GM23338 (cell line): ENCODE results near the gene ZSCAN30. TPM values are rescaled to one million over a fixed set of nuclear protein-coding genes. Genes with fewer than 3 reads are reported as not detected.

ENCODE experiments used
- ATAC-seq: fragments of 200-7000 bp; cut with Tn5 transposase; 3 replicates; pipeline ENCODE4 v1.9.1; 2020
- DNase-seq: peaks from one replicate; pipeline ENCODE4 v3.0.0-alpha.2; 2015; ENCODE audit warnings: low spot score
- H2AFZ ChIP-seq: fragments of 200-600 bp; sonication (generic); 2 replicates; pipeline ENCODE4 v1.8.0; 2016; ENCODE audit warnings: antibody characterized with exemption, mild to moderate bottlenecking, moderate library complexity
- H3F3A ChIP-seq: fragments of 200-600 bp; sonication (generic); replicated peaks from 2 replicates; pipeline ENCODE4 v1.8.0; 2017; ENCODE audit warnings: antibody characterized with exemption, mixed run types, low read depth
- H3K27ac ChIP-seq: fragments of 200-600 bp; sonication (generic); 2 replicates; pipeline ENCODE4 v1.6.1; 2016; ENCODE audit warnings: low read depth
- H3K27me3 ChIP-seq: fragments of 200-600 bp; sonication (generic); 2 replicates; pipeline ENCODE4 v1.8.0; 2016; ENCODE audit warnings: mild to moderate bottlenecking, mixed run types, moderate library complexity; ENCODE audit not compliant: insufficient read depth
- H3K36me3 ChIP-seq: fragments of 200-600 bp; sonication (generic); 2 replicates; pipeline ENCODE4 v1.8.0; 2016; ENCODE audit warnings: mild to moderate bottlenecking; ENCODE audit not compliant: insufficient read depth
- H3K4me1 ChIP-seq: fragments of 200-600 bp; sonication (generic); 2 replicates; pipeline ENCODE4 v1.8.0; 2016; ENCODE audit warnings: mild to moderate bottlenecking, moderate library complexity; ENCODE audit not compliant: insufficient read depth
- H3K4me2 ChIP-seq: fragments of 200-600 bp; sonication (generic); 2 replicates; pipeline ENCODE4 v1.7.1; 2017; ENCODE audit warnings: mixed run types
- H3K4me3 ChIP-seq: fragments of 200-600 bp; sonication (generic); 2 replicates; pipeline ENCODE4 v1.6.1; 2016; ENCODE audit warnings: mixed run types
- H3K79me2 ChIP-seq: fragments of 200-600 bp; sonication (generic); replicated peaks from 2 replicates; pipeline ENCODE4 v1.8.0; 2017; ENCODE audit warnings: mild to moderate bottlenecking; ENCODE audit not compliant: insufficient read depth
- H3K9me2 ChIP-seq: fragments of 200-600 bp; sonication (generic); 2 replicates; pipeline ENCODE4 v1.8.0; 2017; ENCODE audit not compliant: insufficient read depth
- H4K20me1 ChIP-seq: fragments of 200-600 bp; sonication (generic); replicated peaks from 2 replicates; pipeline ENCODE4 v1.8.0; 2017; ENCODE audit warnings: mild to moderate bottlenecking; ENCODE audit not compliant: insufficient read depth
- H3K27ac Mint-ChIP-seq: 2 replicates; pipeline ENCODE4 v1.8.0; 2020; ENCODE audit warnings: inconsistent platforms, mild to moderate bottlenecking, moderate library complexity, mixed read lengths
- H3K27me3 Mint-ChIP-seq: 3 replicates; pipeline ENCODE4 v1.8.0; 2022; ENCODE audit warnings: low read depth, mild to moderate bottlenecking, moderate library complexity, mixed read lengths, inconsistent platforms; ENCODE audit not compliant: insufficient read depth, poor library complexity
- H3K36me3 Mint-ChIP-seq: 3 replicates; pipeline ENCODE4 v1.8.0; 2021; ENCODE audit warnings: low read depth, mild to moderate bottlenecking, inconsistent platforms, moderate library complexity, mixed read lengths
- H3K4me1 Mint-ChIP-seq: 3 replicates; pipeline ENCODE4 v1.8.0; 2020; ENCODE audit warnings: mild to moderate bottlenecking, inconsistent platforms, mixed read lengths
- H3K4me3 Mint-ChIP-seq: 3 replicates; pipeline ENCODE4 v1.8.0; 2021; ENCODE audit warnings: moderate library complexity, mild to moderate bottlenecking, inconsistent platforms, mixed read lengths
- H3K9me3 Mint-ChIP-seq: 3 replicates; pipeline ENCODE4 v1.8.0; 2020; ENCODE audit warnings: moderate library complexity, mild to moderate bottlenecking, inconsistent platforms, mixed read lengths
- CREB1 ChIP-seq: fragments of 250-450 bp; sonication (Bioruptor Pico); IDR thresholded peaks from 2 replicates; pipeline ENCODE4 v1.5.0; 2020; ENCODE audit warnings: low read depth, mild to moderate bottlenecking, moderate library complexity
- ETS1 ChIP-seq: IDR thresholded peaks from 2 replicates; pipeline ENCODE4 v1.6.1; 2016; ENCODE audit warnings: antibody characterized with exemption
- EZH2phosphoT487 ChIP-seq: fragments of 200-600 bp; sonication (generic); IDR thresholded peaks from one replicate; pipeline ENCODE4 v1.8.1; 2018; ENCODE audit warnings: antibody characterized with exemption; ENCODE audit not compliant: unreplicated experiment
- JUNB ChIP-seq: IDR thresholded peaks from one replicate; pipeline ENCODE4 v1.6.1; 2016; ENCODE audit warnings: antibody characterized with exemption; ENCODE audit not compliant: unreplicated experiment
- NANOG ChIP-seq: IDR thresholded peaks from 2 replicates; pipeline ENCODE4 v1.6.1; 2016; ENCODE audit warnings: antibody characterized with exemption, borderline replicate concordance
- POLR2AphosphoS5 ChIP-seq: IDR thresholded peaks from 2 replicates; pipeline ENCODE4 v1.6.1; 2016; ENCODE audit warnings: antibody characterized with exemption, low read depth
- REST ChIP-seq: IDR thresholded peaks from one replicate; pipeline ENCODE4 v1.6.1; 2018; ENCODE audit warnings: antibody characterized with exemption; ENCODE audit not compliant: unreplicated experiment
- STAT1 ChIP-seq: IDR thresholded peaks from one replicate; pipeline ENCODE4 v1.6.1; 2016; ENCODE audit warnings: antibody characterized with exemption; ENCODE audit not compliant: unreplicated experiment
- ZNF114 ChIP-seq: fragments of 250-450 bp; sonication (Bioruptor Pico); IDR thresholded peaks from 2 replicates; pipeline ENCODE4 v1.5.0; 2020; ENCODE audit warnings: mild to moderate bottlenecking, moderate library complexity
- ZNF331 ChIP-seq: fragments of 250-450 bp; sonication (Bioruptor Pico); IDR thresholded peaks from 2 replicates; pipeline ENCODE4 v1.5.0; 2020; ENCODE audit warnings: low read depth, mild to moderate bottlenecking, moderate library complexity
- polyA plus RNA-seq: library from polyadenylated mRNA; unstranded; fragments of >200 nt; fragmentation: Nextera tagmentation; extraction: Ambion mirVana; gene quantifications from 2 replicates; pipeline ENCODE4 v1.2.1, GENCODE V29; 2016
- total RNA-seq: library from RNA; depleted of rRNA; stranded (reverse); fragments of >200 nt; shearing (Covaris generic); gene quantifications from 2 replicates; pipeline ENCODE4 v1.2.3, GENCODE V29; 2014
- TF ChIP-seq, protein P1 (sequence below): fragments of 250-450 bp; sonication (Bioruptor Pico); IDR thresholded peaks from 2 replicates; pipeline ENCODE4 v1.5.0; 2020; ENCODE audit warnings: mild to moderate bottlenecking, moderate library complexity

The ZSCAN30 gene
- total and polyA plus RNA-seq, 2 experiments from 2014 or later = 12.3 to 21.8 TPM

DNA sequence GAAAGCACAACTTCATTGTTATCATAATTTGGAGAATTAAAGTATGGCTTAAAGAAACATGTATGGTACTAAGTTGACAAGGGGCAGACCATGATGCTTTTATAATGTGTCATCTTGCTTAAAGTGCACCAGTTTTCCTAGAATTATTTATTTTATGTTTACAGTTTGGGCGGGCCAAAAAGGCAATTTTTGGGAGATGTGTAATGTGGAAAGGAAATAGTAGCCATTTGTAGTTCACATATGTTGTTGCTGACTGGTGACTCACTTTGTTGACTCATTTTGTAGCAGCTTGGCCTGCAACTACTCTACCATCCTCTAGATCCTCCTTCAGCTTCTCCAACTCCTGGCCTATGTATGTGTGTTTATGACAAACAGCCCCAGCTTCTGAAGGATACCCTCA, 7.7 kb downstream of the ZSCAN30 start (continued):
- TF ChIP-seq ETS1 = no peak
- no peak for TF ChIP-seq CREB1 (CRISPR knock-in tag)
- TF ChIP-seq POLR2AphosphoS5 = no peak
- TF ChIP-seq ZNF331 (CRISPR knock-in tag) = no peak
- no peak for TF ChIP-seq ZNF114
- TF ChIP-seq STAT1 = no peak

DNA sequence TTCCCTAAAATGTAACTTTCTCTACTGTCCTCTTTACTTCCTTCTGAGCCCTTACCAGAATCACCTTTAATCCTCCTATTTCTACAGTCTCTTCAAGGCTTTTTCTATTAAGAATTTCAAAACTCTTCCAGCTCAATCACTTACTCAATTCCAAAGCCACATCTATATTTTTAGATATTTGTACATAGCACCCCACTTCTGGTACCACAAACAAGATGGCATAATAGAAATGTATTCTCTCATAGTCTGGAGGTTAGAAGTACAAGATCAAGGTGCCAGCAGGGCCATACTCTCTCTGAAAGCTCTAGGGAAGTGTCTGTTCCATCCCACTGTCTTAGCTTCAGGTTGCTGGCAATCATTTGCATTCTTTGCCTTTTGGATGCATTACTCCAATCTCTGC, 11.1 kb downstream of the ZSCAN30 start:
- H3K4me3 ChIP-seq = no peak overlapping the region
- Mint-ChIP-seq H3K4me1 (no peaks in the 10 kb centered on the region), H3K27me3 (peaks cover 2% of the 10 kb centered on the region), H3K9me3 (peaks cover 52% of the 10 kb centered on the region), H3K4me3 (no peak overlapping the region), H3K36me3 (peaks cover 48% of the 10 kb centered on the region), H3K27ac (no peak overlapping the region)
- H3K27ac ChIP-seq = no peak overlapping the region
- ATAC-seq (no peak), DNase-seq (no peak)
- peaks cover 4% of the 10 kb centered on the region for H3K36me3 ChIP-seq
- no peaks in the 10 kb centered on the region for H3K27me3 ChIP-seq
- peaks cover 4% of the 10 kb centered on the region; the same call in 1 of the 2 replicates for H3K4me1 ChIP-seq
- H3K9me2 ChIP-seq = no peaks in the 10 kb centered on the region
- no peaks in the 10 kb centered on the region for H3F3A ChIP-seq
- no peaks in the 10 kb centered on the region; the same call in 1 of the 2 replicates for H3K79me2 ChIP-seq
- H3K4me2 ChIP-seq = no peak overlapping the region
- no peaks in the 10 kb centered on the region for H4K20me1 ChIP-seq
- H2AFZ ChIP-seq = no peak overlapping the region
- TF ChIP-seq, protein P1, sequence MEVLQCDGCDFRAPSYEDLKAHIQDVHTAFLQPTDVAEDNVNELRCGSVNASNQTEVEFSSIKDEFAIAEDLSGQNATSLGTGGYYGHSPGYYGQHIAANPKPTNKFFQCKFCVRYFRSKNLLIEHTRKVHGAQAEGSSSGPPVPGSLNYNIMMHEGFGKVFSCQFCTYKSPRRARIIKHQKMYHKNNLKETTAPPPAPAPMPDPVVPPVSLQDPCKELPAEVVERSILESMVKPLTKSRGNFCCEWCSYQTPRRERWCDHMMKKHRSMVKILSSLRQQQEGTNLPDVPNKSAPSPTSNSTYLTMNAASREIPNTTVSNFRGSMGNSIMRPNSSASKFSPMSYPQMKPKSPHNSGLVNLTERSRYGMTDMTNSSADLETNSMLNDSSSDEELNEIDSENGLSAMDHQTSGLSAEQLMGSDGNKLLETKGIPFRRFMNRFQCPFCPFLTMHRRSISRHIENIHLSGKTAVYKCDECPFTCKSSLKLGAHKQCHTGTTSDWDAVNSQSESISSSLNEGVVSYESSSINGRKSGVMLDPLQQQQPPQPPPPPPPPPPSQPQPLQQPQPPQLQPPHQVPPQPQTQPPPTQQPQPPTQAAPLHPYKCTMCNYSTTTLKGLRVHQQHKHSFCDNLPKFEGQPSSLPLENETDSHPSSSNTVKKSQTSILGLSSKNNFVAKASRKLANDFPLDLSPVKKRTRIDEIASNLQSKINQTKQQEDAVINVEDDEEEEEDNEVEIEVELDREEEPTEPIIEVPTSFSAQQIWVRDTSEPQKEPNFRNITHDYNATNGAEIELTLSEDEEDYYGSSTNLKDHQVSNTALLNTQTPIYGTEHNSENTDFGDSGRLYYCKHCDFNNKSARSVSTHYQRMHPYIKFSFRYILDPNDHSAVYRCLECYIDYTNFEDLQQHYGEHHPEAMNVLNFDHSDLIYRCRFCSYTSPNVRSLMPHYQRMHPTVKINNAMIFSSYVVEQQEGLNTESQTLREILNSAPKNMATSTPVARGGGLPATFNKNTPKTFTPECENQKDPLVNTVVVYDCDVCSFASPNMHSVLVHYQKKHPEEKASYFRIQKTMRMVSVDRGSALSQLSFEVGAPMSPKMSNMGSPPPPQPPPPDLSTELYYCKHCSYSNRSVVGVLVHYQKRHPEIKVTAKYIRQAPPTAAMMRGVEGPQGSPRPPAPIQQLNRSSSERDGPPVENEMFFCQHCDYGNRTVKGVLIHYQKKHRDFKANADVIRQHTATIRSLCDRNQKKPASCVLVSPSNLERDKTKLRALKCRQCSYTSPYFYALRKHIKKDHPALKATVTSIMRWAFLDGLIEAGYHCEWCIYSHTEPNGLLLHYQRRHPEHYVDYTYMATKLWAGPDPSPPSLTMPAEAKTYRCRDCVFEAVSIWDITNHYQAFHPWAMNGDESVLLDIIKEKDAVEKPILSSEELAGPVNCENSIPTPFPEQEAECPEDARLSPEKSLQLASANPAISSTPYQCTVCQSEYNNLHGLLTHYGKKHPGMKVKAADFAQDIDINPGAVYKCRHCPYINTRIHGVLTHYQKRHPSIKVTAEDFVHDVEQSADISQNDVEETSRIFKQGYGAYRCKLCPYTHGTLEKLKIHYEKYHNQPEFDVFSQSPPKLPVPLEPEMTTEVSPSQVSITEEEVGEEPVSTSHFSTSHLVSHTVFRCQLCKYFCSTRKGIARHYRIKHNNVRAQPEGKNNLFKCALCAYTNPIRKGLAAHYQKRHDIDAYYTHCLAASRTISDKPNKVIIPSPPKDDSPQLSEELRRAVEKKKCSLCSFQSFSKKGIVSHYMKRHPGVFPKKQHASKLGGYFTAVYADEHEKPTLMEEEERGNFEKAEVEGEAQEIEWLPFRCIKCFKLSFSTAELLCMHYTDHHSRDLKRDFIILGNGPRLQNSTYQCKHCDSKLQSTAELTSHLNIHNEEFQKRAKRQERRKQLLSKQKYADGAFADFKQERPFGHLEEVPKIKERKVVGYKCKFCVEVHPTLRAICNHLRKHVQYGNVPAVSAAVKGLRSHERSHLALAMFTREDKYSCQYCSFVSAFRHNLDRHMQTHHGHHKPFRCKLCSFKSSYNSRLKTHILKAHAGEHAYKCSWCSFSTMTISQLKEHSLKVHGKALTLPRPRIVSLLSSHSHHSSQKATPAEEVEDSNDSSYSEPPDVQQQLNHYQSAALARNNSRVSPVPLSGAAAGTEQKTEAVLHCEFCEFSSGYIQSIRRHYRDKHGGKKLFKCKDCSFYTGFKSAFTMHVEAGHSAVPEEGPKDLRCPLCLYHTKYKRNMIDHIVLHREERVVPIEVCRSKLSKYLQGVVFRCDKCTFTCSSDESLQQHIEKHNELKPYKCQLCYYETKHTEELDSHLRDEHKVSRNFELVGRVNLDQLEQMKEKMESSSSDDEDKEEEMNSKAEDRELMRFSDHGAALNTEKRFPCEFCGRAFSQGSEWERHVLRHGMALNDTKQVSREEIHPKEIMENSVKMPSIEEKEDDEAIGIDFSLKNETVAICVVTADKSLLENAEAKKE (CRISPR knock-in tag) = no peak
- TF ChIP-seq ETS1 (no peak), REST (no peak), EZH2phosphoT487 (no peak), ZNF114 (no peak), ZNF331 (CRISPR knock-in tag) (no peak), CREB1 (CRISPR knock-in tag) (no peak), STAT1 (no peak), POLR2AphosphoS5 (no peak), NANOG (no peak), JUNB (no peak)
